Measurements from ENCODE around the gene SPDYE17. TPM values are rescaled to one million over a fixed set of nuclear protein-coding genes. Genes with fewer than 3 reads are reported as not detected.
"Not testable (repeated sequence)": the region's sequence is repeated elsewhere in the genome, so short reads cannot be mapped to it uniquely, and the experiment has no call there.

The SPDYE17 gene
- total RNA-seq, 1 donor from 2014 or later, result not detected

GRCh38 chr7:77006127-77007110 lies 25.7 kb downstream of the SPDYE17 start:
- H3K27ac Mint-ChIP-seq; DNase-seq (ENCODE audit: low spot score); H3K9me3 Mint-ChIP-seq; intact Hi-C loops (cut with micrococcal nuclease); H3K27me3 Mint-ChIP-seq (ENCODE audit: insufficient read depth); H3K36me3 Mint-ChIP-seq (ENCODE audit: low read depth); H3K4me3 Mint-ChIP-seq; H3K4me1 Mint-ChIP-seq (ENCODE audit: low read depth): not testable (repeated sequence)

- H3K4me1 Mint-ChIP-seq (ENCODE audit: low read depth); H3K4me3 Mint-ChIP-seq; H3K27me3 Mint-ChIP-seq (ENCODE audit: insufficient read depth); H3K36me3 Mint-ChIP-seq (ENCODE audit: low read depth); DNase-seq (ENCODE audit: low spot score); H3K9me3 Mint-ChIP-seq; H3K27ac Mint-ChIP-seq; intact Hi-C loops (cut with micrococcal nuclease): not testable (repeated sequence)
Measured at GRCh38 chr7:77005461-77006057, 26.6 kb downstream of the SPDYE17 start.

- H3K4me3 Mint-ChIP-seq; H3K27me3 Mint-ChIP-seq (ENCODE audit: insufficient read depth); H3K36me3 Mint-ChIP-seq (ENCODE audit: low read depth); DNase-seq (ENCODE audit: low spot score); intact Hi-C loops (cut with micrococcal nuclease); H3K9me3 Mint-ChIP-seq; H3K4me1 Mint-ChIP-seq (ENCODE audit: low read depth); H3K27ac Mint-ChIP-seq: not testable (repeated sequence)
Measured at GRCh38 chr7:77004151-77004550, 28.0 kb downstream of the SPDYE17 start.

GRCh38 chr7:77003241-77003640 lies 28.9 kb downstream of the SPDYE17 start:
- H3K27ac Mint-ChIP-seq; H3K9me3 Mint-ChIP-seq; DNase-seq (ENCODE audit: low spot score); H3K36me3 Mint-ChIP-seq (ENCODE audit: low read depth); H3K27me3 Mint-ChIP-seq (ENCODE audit: insufficient read depth); H3K4me1 Mint-ChIP-seq (ENCODE audit: low read depth); H3K4me3 Mint-ChIP-seq; intact Hi-C loops (cut with micrococcal nuclease): not testable (repeated sequence)

GRCh38 chr7:77002678-77003233 lies 29.4 kb downstream of the SPDYE17 start:
- H3K4me1 Mint-ChIP-seq (ENCODE audit: low read depth); intact Hi-C loops (cut with micrococcal nuclease); H3K27me3 Mint-ChIP-seq (ENCODE audit: insufficient read depth); H3K9me3 Mint-ChIP-seq; H3K36me3 Mint-ChIP-seq (ENCODE audit: low read depth); H3K27ac Mint-ChIP-seq; H3K4me3 Mint-ChIP-seq; DNase-seq (ENCODE audit: low spot score): not testable (repeated sequence)

- H3K4me3 Mint-ChIP-seq; H3K36me3 Mint-ChIP-seq (ENCODE audit: low read depth); H3K9me3 Mint-ChIP-seq; H3K27me3 Mint-ChIP-seq (ENCODE audit: insufficient read depth); H3K27ac Mint-ChIP-seq; intact Hi-C loops (cut with micrococcal nuclease); DNase-seq (ENCODE audit: low spot score); H3K4me1 Mint-ChIP-seq (ENCODE audit: low read depth): not testable (repeated sequence)
Measured at GRCh38 chr7:77002104-77002503, 30.1 kb downstream of the SPDYE17 start.

- not testable (repeated sequence) for H3K4me3 Mint-ChIP-seq; H3K27ac Mint-ChIP-seq; H3K9me3 Mint-ChIP-seq; H3K36me3 Mint-ChIP-seq (ENCODE audit: low read depth); H3K27me3 Mint-ChIP-seq (ENCODE audit: insufficient read depth); DNase-seq (ENCODE audit: low spot score); H3K4me1 Mint-ChIP-seq (ENCODE audit: low read depth)
- intact Hi-C loops (cut with micrococcal nuclease), result loop anchor here (10.0 kb wide), 1 partner anchor 495 kb away; no protein-coding TSS in a partner anchor
Measured at GRCh38 chr7:76999474-77000107, 32.6 kb downstream of the SPDYE17 start.

GRCh38 chr7:76998764-76999450 lies 33.3 kb downstream of the SPDYE17 start:
- H3K9me3 Mint-ChIP-seq; H3K4me1 Mint-ChIP-seq (ENCODE audit: low read depth); H3K27me3 Mint-ChIP-seq (ENCODE audit: insufficient read depth); DNase-seq (ENCODE audit: low spot score); H3K36me3 Mint-ChIP-seq (ENCODE audit: low read depth); H3K4me3 Mint-ChIP-seq: not testable (repeated sequence)
- peak overlapping the region; percentile 61 for H3K27ac Mint-ChIP-seq
- intact Hi-C loops (cut with micrococcal nuclease), result loop anchor here (10.0 kb wide), 1 partner anchor 494 kb away; no protein-coding TSS in a partner anchor

GRCh38 chr7:76998285-76998589 lies 33.9 kb downstream of the SPDYE17 start:
- intact Hi-C loops (cut with micrococcal nuclease), result loop anchor here (10.0 kb wide), 1 partner anchor 493 kb away; no protein-coding TSS in a partner anchor

GRCh38 chr7:76997381-76998284 lies 34.5 kb downstream of the SPDYE17 start:
- no peaks in the 10 kb centered on the region for H3K36me3 Mint-ChIP-seq (ENCODE audit: low read depth)
- H3K9me3 Mint-ChIP-seq, result no peaks in the 10 kb centered on the region
- no peak overlapping the region for H3K4me3 Mint-ChIP-seq
- intact Hi-C loops (cut with micrococcal nuclease), result loop anchor here (10.0 kb wide), 1 partner anchor 493 kb away; no protein-coding TSS in a partner anchor
- H3K27ac Mint-ChIP-seq, result peak overlapping the region; percentile 82
- no peaks in the 10 kb centered on the region for H3K27me3 Mint-ChIP-seq (ENCODE audit: insufficient read depth)
- H3K4me1 Mint-ChIP-seq (ENCODE audit: low read depth), result no peaks in the 10 kb centered on the region
- no peak for DNase-seq (ENCODE audit: low spot score)

More at GRCh38 chr7:76998285-76998589, 33.9 kb downstream of the SPDYE17 start:
- H3K9me3 Mint-ChIP-seq, result no peaks in the 10 kb centered on the region
- no peaks in the 10 kb centered on the region for H3K4me1 Mint-ChIP-seq (ENCODE audit: low read depth)
- no peak overlapping the region for H3K27ac Mint-ChIP-seq
- no peaks in the 10 kb centered on the region for H3K27me3 Mint-ChIP-seq (ENCODE audit: insufficient read depth)
- no peaks in the 10 kb centered on the region for H3K36me3 Mint-ChIP-seq (ENCODE audit: low read depth)
- no peak overlapping the region for H3K4me3 Mint-ChIP-seq
- DNase-seq (ENCODE audit: low spot score), result no peak

- H3K9me3 Mint-ChIP-seq; H3K36me3 Mint-ChIP-seq (ENCODE audit: low read depth); H3K4me1 Mint-ChIP-seq (ENCODE audit: low read depth); H3K27ac Mint-ChIP-seq; DNase-seq (ENCODE audit: low spot score); H3K27me3 Mint-ChIP-seq (ENCODE audit: insufficient read depth); H3K4me3 Mint-ChIP-seq: not testable (repeated sequence)
- intact Hi-C loops (cut with micrococcal nuclease), result loop anchor here (10.0 kb wide), 1 partner anchor 492 kb away; no protein-coding TSS in a partner anchor
Measured at GRCh38 chr7:76996932-76997331, 35.2 kb downstream of the SPDYE17 start.
